GM13976 (cell line): ENCODE results near the gene ESAM.

Experiments
- DNase-seq: peaks from one replicate; pipeline ENCODE4 v3.0.0; 2012; ENCODE audit warnings: low spot score
- CTCF ChIP-seq: IDR thresholded peaks from 2 replicates; pipeline ENCODE4 v1.5.1; 2012; ENCODE audit warnings: borderline replicate concordance, mild to moderate bottlenecking; ENCODE audit not compliant: insufficient read depth; ENCODE audit errors: extremely low read depth, missing control alignments, control extremely low read depth
- in situ Hi-C: fragments of 300-500 bp; cut with MboI; formaldehyde crosslinking; loops from one replicate; pipeline ENCODE4 v1.12.0; 2022; ENCODE audit warnings: low sequenced_read_pairs, mixed read lengths, inconsistent platforms; ENCODE audit not compliant: unreplicated experiment

The ESAM gene

DNA sequence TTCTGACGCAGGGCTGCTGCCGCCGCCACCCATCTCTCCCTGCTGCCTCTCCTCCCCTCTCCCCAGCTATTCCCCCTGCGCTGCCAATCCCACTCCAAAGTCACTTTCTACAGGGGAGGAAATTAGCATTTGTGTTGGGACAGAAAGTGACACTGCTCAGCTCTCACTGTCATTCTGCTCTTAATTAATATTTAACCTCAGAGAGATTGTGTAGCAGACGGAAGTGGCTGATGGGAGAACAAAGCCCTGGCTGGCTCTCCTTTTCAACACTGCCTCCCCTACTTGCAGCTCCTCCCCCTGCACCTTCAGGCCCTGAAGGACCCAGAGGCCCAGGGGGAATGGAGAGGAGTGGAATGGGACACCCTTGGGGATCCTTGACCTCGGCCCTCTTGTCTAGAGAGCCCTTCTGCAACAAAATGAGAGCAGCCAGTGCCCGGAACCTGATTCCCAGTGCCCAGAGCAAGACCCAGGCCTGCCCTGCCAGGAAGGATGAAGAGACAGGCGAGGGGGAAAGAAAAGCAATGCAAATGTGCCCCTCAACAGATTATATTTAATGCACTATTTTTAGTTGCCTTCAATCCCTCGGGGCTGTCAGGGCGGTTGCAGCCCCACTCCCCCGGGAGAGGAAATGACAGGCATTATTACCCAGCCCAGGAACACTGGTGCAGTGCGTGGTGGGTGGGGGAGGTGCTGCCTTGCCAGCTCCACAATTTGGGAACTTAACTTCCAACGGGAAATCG, 36.9 kb downstream of the ESAM start:
- in situ Hi-C loops: no loop called here
- DNase-seq: peak; percentile 53
- TF ChIP-seq CTCF: no peak

DNA sequence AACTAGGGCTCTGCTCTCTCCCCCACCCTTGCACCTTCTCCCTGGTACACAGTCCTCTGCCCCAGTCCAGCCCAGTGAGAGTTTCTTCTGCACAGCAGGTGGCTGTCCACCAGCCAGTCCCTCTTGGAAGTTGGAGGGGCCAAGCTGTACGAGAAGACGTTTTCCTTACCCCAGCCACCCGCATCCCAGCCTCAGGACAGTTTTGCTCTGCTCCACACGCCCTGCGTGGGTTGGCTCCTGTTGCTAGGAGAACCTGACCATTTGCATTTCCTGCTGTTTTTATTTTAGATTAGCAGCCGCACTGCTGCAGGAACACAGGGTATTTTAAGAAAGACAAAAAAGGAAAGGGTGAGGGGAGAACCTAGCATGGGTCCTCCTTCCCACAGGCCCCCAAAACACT, 39.9 kb downstream of the ESAM start:
- in situ Hi-C loops: no loop called here
- DNase-seq: no peak
- TF ChIP-seq CTCF: no peak

DNA sequence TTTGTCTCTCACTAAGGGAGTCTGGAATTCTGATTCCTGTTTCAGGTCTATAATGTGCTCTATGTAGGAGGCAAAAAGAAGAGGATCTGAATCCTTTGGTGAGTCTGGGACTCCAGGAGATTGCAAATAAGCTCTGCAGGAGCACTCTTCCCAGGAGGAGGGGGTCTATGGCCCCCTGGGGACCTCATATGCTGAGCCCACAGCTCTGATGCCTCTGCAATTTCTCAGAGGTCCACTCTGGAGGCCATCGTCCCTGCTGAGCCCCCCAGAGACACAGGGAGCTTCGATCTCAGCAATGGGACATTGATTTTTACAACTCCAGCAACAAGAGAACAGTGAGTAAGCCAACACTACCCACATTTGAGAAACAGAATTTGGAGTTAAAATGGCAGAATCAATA, 42.6 kb downstream of the ESAM start:
- no peak for TF ChIP-seq CTCF
- in situ Hi-C loops: no loop called here
- DNase-seq: no peak

DNA sequence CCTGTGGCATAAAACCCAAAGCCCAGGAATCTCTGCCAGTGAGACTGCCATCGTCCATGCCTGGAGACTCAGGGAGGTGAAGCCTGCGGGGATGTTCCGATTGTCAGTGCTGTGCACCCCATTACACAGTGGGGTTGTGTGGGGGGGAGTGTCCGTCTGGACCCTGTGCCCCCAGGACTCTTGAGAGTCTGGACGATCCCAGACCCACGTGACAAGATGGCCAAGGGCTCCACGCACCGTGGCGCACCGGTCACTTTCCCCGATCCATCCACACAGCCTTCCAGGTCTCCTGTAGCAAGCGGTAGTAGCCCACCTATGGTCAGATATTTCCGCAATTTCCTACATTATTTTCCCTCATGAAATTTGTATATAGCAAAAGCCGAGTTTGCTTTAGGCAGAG, 43.3 kb downstream of the ESAM start:
- no peak for TF ChIP-seq CTCF
- in situ Hi-C loops: no loop called here
- no peak for DNase-seq

- in situ Hi-C loops: no loop called here
- DNase-seq: peak; percentile 48
- TF ChIP-seq CTCF: no peak
Observed at GRCh38 chr11:124717786-124718651, 44.1 kb downstream of the ESAM start.

GRCh38 chr11:124717421-124717785, 44.7 kb downstream of the ESAM start:
- TF ChIP-seq CTCF: no peak
- DNase-seq: no peak
- in situ Hi-C loops: no loop called here

- TF ChIP-seq CTCF: no peak
- no peak for DNase-seq
- in situ Hi-C loops: no loop called here
Observed at GRCh38 chr11:124716591-124716990, 45.5 kb downstream of the ESAM start.
